ENCODE measurements around the gene CLASRP. TPM values are rescaled to one million over a fixed set of nuclear protein-coding genes. Genes with fewer than 3 reads are reported as not detected.

The CLASRP gene
- total RNA-seq, 1 experiment from 2014 or later = 88.0 TPM

GRCh38 chr19:45076851-45077730 is 38.2 kb downstream of the CLASRP start:
- DNase-seq (ENCODE audit: low spot score) (peak; percentile 25), ATAC-seq (peak; percentile 3)
- ChIA-PET CTCF (interaction anchor here (0.7 to 1.7 kb wide), 8 partner anchors 13 to 85 kb away, joined by 3 to 6 read pairs (median 4); no protein-coding TSS in a partner anchor), POLR2A (interaction anchor here (0.6 to 3.0 kb wide), 3 partner anchors 13 to 145 kb away, joined by 4 to 19 read pairs (median 5); partner anchors contain the start of gene PPP1R37)
- H3K4me3 Mint-ChIP-seq = peak overlapping the region; percentile 80
- H3K27ac Mint-ChIP-seq = peak overlapping the region; percentile 88
- no peaks in the 10 kb centered on the region for H3K9me3 Mint-ChIP-seq
- peaks cover 49% of the 10 kb centered on the region for H3K4me1 Mint-ChIP-seq
- H3K36me3 Mint-ChIP-seq = peaks cover 10% of the 10 kb centered on the region
- no peaks in the 10 kb centered on the region for H3K27me3 Mint-ChIP-seq (ENCODE audit: low read depth)
- TF ChIP-seq ETV6 (CRISPR knock-in tag; IDR thresholded peaks at IDR 0.05) = peak; percentile 68; the same call in 1 of the 2 replicates
- 0 out of 2 replicates have a peak, but pooled peaks have one; percentile 17 for TF ChIP-seq USF2 (CRISPR knock-in tag; IDR thresholded peaks at IDR 0.05)
- no peak for TF ChIP-seq ZSCAN18 (CRISPR knock-in tag; IDR thresholded peaks at IDR 0.05)
- no peak; the same call in 1 of the 2 replicates for TF ChIP-seq USF1 (CRISPR knock-in tag; IDR thresholded peaks at IDR 0.05)
- no peak for TF ChIP-seq NFE2L1 (CRISPR knock-in tag; IDR thresholded peaks at IDR 0.05)
- TF ChIP-seq ERG (CRISPR knock-in tag; IDR thresholded peaks at IDR 0.05) = no peak
- no peak for TF ChIP-seq AFF4 (CRISPR knock-in tag; IDR thresholded peaks at IDR 0.05; ENCODE audit: borderline replicate concordance)
- TF ChIP-seq ESRRA (CRISPR knock-in tag; IDR thresholded peaks at IDR 0.05; ENCODE audit: borderline replicate concordance) = no peak
- TF ChIP-seq CDX4 (CRISPR knock-in tag; IDR thresholded peaks at IDR 0.05; ENCODE audit: borderline replicate concordance) = no peak
- TF ChIP-seq ATF1 (CRISPR knock-in tag; IDR thresholded peaks at IDR 0.05) = no peak
- peak; percentile 28 for TF ChIP-seq MAX (CRISPR knock-in tag; IDR thresholded peaks at IDR 0.05)
- no peak for TF ChIP-seq MYBL2 (CRISPR knock-in tag; IDR thresholded peaks at IDR 0.05)
- no peak for TF ChIP-seq E2F1 (CRISPR knock-in tag; IDR thresholded peaks at IDR 0.05)
- TF ChIP-seq FOXP4 (CRISPR knock-in tag; IDR thresholded peaks at IDR 0.05) = peak; percentile 35; the same call in 1 of the 2 replicates
